A375 (cell line): ENCODE measurements around the gene ACTR1B. TPM values are rescaled to one million over a fixed set of nuclear protein-coding genes. Genes with fewer than 3 reads are reported as not detected.

Experiments
- small RNA-seq: library from RNA; depleted of rRNA; stranded (forward); fragments of <200 nt; gene quantifications from one replicate; pipeline ENCODE3, GENCODE V24; 2014
- total RNA-seq: library from RNA; depleted of rRNA; stranded (reverse); fragments of >200 nt; shearing (Covaris generic); gene quantifications from 2 replicates; pipeline ENCODE4 v1.2.3, GENCODE V29; 2014; rRNA removed

The ACTR1B gene
- 34.1 and 45.7 TPM in 2 replicates for total RNA-seq

DNA sequence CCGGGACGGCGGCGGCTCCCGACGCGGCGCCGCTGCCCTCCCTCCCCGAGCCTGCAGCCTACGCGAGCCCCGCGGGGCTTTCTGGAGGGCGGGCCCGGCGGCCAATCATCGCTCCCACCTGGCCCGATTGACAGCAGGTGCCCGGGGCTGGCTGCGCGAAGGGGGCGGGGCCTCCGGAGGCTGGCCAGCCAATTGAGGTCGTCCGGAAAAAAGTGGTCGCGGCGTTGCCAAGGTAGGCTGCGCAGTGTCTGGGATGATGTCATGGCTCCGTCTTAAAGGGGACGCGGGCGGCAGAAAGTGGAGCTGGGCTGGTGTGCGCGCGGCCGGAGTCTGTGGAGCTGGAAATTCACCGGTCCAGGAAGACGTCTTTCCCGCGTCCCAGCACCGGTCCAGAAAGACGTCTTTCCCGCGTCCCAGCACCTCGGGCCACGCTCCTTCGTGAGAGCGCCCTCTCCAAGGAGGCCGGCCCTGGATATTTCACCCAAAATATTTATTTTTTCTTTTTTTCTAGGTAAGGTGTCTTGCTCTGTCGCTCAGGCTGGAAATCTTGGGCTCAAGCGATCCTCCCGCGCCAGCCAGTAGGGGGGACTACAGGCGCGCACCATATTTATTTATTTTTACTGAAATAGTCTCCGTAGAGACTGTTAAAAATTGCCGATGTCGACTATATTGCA lies at the start of gene ACTR1B:
ACTR1B (minus strand) TSS at position 83 of the 674 bp plus-strand sequence. CDS start 154 bp downstream, outside the sequence.

DNA sequence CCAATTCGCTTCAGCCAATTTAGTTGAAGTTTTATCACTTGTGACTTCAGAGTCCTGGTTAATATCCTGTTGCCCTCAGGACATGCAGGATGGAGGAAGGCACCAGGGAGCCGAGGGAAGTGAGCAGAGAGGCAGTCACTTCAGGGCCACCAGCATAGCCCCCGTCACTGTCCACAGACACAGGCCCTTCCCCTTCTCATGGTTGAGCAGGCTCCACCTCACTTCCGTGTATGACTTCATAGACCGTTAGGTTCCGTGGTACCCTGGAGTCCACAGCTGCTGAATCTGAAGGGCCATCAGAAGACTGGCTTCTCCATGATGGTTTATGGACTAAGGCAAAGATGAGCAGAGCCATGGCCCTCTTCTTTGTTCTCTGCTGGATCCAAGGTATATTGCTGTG lies 5.6 kb upstream of the ACTR1B start, which contains the start of gene C2orf92:
C2orf92 (plus strand) TSS at position 266 of the 400 bp plus-strand sequence; CDS start at position 342, 76 bp downstream.

DNA sequence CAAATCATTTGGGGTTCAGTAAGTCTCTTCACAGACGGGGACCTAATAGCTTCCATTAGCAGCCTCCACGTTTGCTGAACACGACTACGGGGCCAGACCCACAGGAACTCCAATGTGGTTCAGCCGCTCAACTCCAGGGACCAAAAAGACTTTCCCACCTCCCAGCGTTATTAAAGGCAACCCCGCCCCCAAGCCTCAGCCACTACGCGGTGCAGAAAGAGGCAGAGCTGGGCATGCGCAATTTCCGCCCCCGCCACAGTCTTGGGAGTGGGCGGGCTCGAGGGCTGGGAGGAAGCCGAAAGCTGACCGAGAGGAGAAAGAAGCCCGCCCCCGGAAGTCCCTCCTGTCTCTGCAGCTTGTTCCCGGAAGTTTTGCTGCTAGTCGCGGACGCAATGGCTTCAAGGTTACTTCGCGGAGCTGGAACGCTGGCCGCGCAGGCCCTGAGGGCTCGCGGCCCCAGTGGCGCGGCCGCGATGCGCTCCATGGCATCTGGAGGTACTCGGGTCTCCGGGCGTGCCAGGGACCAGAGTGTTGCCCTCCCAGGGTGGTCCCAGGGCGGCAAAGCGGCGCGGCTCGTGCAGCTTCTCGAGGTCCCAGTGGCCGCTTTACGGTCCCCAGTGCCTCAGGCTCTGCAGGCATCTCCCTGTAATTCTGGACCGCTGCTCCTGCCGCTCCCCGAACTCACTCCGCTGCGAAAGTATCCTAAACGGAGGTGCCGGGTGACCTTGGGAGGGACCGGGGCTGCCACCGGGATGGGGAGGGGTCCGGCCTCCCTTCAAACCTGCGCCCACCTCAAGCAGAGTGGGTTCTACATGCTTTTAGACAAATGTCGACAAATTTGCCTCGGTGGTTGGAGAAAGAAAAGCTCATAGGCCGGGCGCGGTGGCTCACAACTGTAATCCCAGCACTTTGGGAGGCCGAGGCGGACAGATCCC lies 17.9 kb downstream of the ACTR1B start, which contains the start of gene COX5B:
COX5B (plus strand) TSS at position 368 of the 935 bp plus-strand sequence; CDS start at position 393, 25 bp downstream.

Small RNA genes lying within 50 kb of the gene (small RNA-seq; reads per million reads assigned to genes)
- gene RNU4-8P: 0.29 reads per million

Other genes with a start within 250 kb of the ACTR1B start
- 13.7 and 17.7 TPM in 2 replicates for gene ANKRD36B, start 74.2 kb downstream of the ACTR1B start, total RNA-seq
- 570 and 601 TPM in 2 replicates for gene COX5B, start 18.0 kb downstream of the ACTR1B start, total RNA-seq
- gene C2orf92, start 5.7 kb upstream of the ACTR1B start, total RNA-seq: 1.2 and 3.2 TPM in 2 replicates
- gene ZAP70, start 49.5 kb upstream of the ACTR1B start, total RNA-seq: not detected in 2 replicates